Subcutaneous adipose tissue (tissue), 4 donors: ENCODE measurements around the gene PLEKHO2. TPM values are rescaled to one million over a fixed set of nuclear protein-coding genes. Genes with fewer than 3 reads are reported as not detected.

Source experiments
- CTCF ChIP-seq: fragments of 450-650 bp; IDR thresholded peaks from one replicate; pipeline ENCODE4 v1.5.1; 2016; ENCODE audit warnings: low read depth, mild to moderate bottlenecking, control low read depth, antibody characterized with exemption, moderate library complexity
- total RNA-seq, 4 donors: library from RNA; depleted of rRNA; stranded (reverse); fragments of >200 nt; gene quantifications; one replicate each; pipeline ENCODE4 v1.1.0, GENCODE V29; 2016

The PLEKHO2 gene
- total RNA-seq, 4 donors from 2014 or later: 31.3 to 54.7 (median 36.5) TPM

DNA sequence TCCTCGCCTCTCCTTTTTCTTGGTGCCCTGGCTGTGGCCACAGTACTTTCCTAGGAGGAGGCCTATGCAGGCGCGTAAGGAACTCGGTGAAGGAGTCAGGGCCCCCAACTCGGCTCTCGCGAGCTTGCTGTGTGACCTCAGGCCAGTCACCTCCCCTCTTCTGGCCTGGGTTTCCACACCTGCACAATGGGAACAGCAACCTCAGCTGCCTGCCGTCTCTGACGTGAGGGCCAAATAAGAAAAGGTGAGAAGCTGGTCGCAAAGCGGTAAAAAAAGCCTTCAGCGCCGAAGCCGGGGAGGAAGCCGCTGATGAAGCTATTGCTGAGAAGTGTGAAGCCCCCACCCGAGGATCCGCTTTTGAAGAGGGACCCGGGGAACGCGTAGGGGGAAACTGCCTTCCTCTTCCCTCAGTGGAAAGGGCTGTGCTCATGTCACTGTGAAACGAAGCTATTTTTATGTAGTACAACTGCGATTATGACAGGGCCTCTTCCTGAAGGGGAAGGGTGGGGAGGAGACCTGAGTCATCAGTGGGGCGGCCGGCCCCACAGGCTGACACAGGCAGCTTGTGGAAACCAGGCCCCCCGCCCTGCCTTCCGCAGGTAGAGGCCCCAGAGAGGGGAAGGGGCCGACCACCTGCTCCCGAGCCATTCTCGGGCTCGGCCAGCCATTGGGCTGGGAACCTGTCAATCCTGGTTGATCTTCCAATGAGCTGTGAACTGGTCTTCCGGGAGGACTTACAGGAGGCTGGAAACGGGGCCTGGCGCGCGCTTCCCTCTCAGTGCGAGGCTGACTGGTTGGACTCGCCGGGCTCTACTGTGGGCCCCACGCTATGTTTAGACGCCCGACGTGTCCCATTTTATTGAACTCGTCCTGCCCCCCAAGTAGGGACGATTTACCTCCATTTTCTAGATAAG lies 52.0 kb downstream of the PLEKHO2 start:
- no peak for TF ChIP-seq CTCF

- TF ChIP-seq CTCF: no peak
These were observed 52.8 kb downstream of the PLEKHO2 start for GRCh38 chr15:64894395-64895056.

- no peak for TF ChIP-seq CTCF
These were observed 53.8 kb downstream of the PLEKHO2 start for GRCh38 chr15:64895285-64896065.

DNA sequence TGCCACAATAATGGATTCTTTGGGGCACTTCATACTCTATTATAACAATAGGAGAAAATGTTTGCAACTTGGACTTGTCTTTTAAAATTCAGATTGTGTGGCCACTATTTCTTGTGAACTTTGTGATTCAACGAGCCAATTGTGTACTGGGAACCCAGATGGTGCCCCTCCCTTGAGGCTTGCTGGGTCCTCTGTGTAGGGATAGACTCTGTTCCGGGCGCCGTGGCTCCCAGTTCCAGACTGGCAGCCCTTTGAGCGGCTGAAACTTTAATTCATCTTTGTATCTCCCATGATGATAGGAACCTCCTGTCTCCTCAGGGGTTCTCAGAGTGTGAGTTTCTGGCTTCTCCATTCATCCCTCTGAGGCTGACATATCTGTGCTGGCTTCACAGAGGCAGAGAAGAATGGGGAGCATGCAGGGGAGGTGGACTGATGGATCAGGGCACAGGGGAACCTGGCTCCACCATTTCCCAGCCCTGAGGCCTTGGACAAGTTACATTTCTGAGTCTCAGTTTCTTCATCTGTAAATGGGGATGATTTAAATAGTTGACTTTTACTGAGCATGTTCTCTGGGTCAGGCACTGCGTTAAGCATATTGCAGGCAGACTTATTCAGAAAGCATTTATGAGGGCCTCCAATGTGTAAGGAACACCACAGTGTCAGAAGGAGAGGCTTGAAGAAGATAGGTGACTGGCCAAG lies 54.8 kb downstream of the PLEKHO2 start:
- TF ChIP-seq CTCF: no peak

- TF ChIP-seq CTCF: no peak
These were observed 55.8 kb downstream of the PLEKHO2 start for GRCh38 chr15:64897345-64897985.

- TF ChIP-seq CTCF: no peak
These were observed 56.7 kb downstream of the PLEKHO2 start for GRCh38 chr15:64898406-64898805.
